GM23338 (cell line): ENCODE measurements around the gene TRIM71. TPM values are rescaled to one million over a fixed set of nuclear protein-coding genes. Genes with fewer than 3 reads are reported as not detected.

Source experiments
- ATAC-seq: fragments of 200-7000 bp; cut with Tn5 transposase; 3 replicates; pipeline ENCODE4 v1.9.1; 2020
- DNase-seq: peaks from one replicate; pipeline ENCODE4 v3.0.0-alpha.2; 2015; ENCODE audit warnings: low spot score
- H2AFZ ChIP-seq: fragments of 200-600 bp; sonication (generic); 2 replicates; pipeline ENCODE4 v1.8.0; 2016; ENCODE audit warnings: antibody characterized with exemption, mild to moderate bottlenecking, moderate library complexity
- H3F3A ChIP-seq: fragments of 200-600 bp; sonication (generic); replicated peaks from 2 replicates; pipeline ENCODE4 v1.8.0; 2017; ENCODE audit warnings: antibody characterized with exemption, mixed run types, low read depth
- H3K27ac ChIP-seq: fragments of 200-600 bp; sonication (generic); 2 replicates; pipeline ENCODE4 v1.6.1; 2016; ENCODE audit warnings: low read depth
- H3K27me3 ChIP-seq: fragments of 200-600 bp; sonication (generic); 2 replicates; pipeline ENCODE4 v1.8.0; 2016; ENCODE audit warnings: mild to moderate bottlenecking, mixed run types, moderate library complexity; ENCODE audit not compliant: insufficient read depth
- H3K36me3 ChIP-seq: fragments of 200-600 bp; sonication (generic); 2 replicates; pipeline ENCODE4 v1.8.0; 2016; ENCODE audit warnings: mild to moderate bottlenecking; ENCODE audit not compliant: insufficient read depth
- H3K4me1 ChIP-seq: fragments of 200-600 bp; sonication (generic); 2 replicates; pipeline ENCODE4 v1.8.0; 2016; ENCODE audit warnings: mild to moderate bottlenecking, moderate library complexity; ENCODE audit not compliant: insufficient read depth
- H3K4me2 ChIP-seq: fragments of 200-600 bp; sonication (generic); 2 replicates; pipeline ENCODE4 v1.7.1; 2017; ENCODE audit warnings: mixed run types
- H3K4me3 ChIP-seq: fragments of 200-600 bp; sonication (generic); 2 replicates; pipeline ENCODE4 v1.6.1; 2016; ENCODE audit warnings: mixed run types
- H3K79me2 ChIP-seq: fragments of 200-600 bp; sonication (generic); replicated peaks from 2 replicates; pipeline ENCODE4 v1.8.0; 2017; ENCODE audit warnings: mild to moderate bottlenecking; ENCODE audit not compliant: insufficient read depth
- H3K9me2 ChIP-seq: fragments of 200-600 bp; sonication (generic); 2 replicates; pipeline ENCODE4 v1.8.0; 2017; ENCODE audit not compliant: insufficient read depth
- H4K20me1 ChIP-seq: fragments of 200-600 bp; sonication (generic); replicated peaks from 2 replicates; pipeline ENCODE4 v1.8.0; 2017; ENCODE audit warnings: mild to moderate bottlenecking; ENCODE audit not compliant: insufficient read depth
- H3K27ac Mint-ChIP-seq: 2 replicates; pipeline ENCODE4 v1.8.0; 2020; ENCODE audit warnings: inconsistent platforms, mild to moderate bottlenecking, moderate library complexity, mixed read lengths
- H3K27me3 Mint-ChIP-seq: 3 replicates; pipeline ENCODE4 v1.8.0; 2022; ENCODE audit warnings: low read depth, mild to moderate bottlenecking, moderate library complexity, mixed read lengths, inconsistent platforms; ENCODE audit not compliant: insufficient read depth, poor library complexity
- H3K36me3 Mint-ChIP-seq: 3 replicates; pipeline ENCODE4 v1.8.0; 2021; ENCODE audit warnings: low read depth, mild to moderate bottlenecking, inconsistent platforms, moderate library complexity, mixed read lengths
- H3K4me1 Mint-ChIP-seq: 3 replicates; pipeline ENCODE4 v1.8.0; 2020; ENCODE audit warnings: mild to moderate bottlenecking, inconsistent platforms, mixed read lengths
- H3K4me3 Mint-ChIP-seq: 3 replicates; pipeline ENCODE4 v1.8.0; 2021; ENCODE audit warnings: moderate library complexity, mild to moderate bottlenecking, inconsistent platforms, mixed read lengths
- H3K9me3 Mint-ChIP-seq: 3 replicates; pipeline ENCODE4 v1.8.0; 2020; ENCODE audit warnings: moderate library complexity, mild to moderate bottlenecking, inconsistent platforms, mixed read lengths
- EZH2phosphoT487 ChIP-seq: fragments of 200-600 bp; sonication (generic); IDR thresholded peaks from one replicate; pipeline ENCODE4 v1.8.1; 2018; ENCODE audit warnings: antibody characterized with exemption; ENCODE audit not compliant: unreplicated experiment
- POLR2AphosphoS5 ChIP-seq: IDR thresholded peaks from 2 replicates; pipeline ENCODE4 v1.6.1; 2016; ENCODE audit warnings: antibody characterized with exemption, low read depth
- ZNF331 ChIP-seq: fragments of 250-450 bp; sonication (Bioruptor Pico); IDR thresholded peaks from 2 replicates; pipeline ENCODE4 v1.5.0; 2020; ENCODE audit warnings: low read depth, mild to moderate bottlenecking, moderate library complexity
- polyA plus RNA-seq: library from polyadenylated mRNA; unstranded; fragments of >200 nt; fragmentation: Nextera tagmentation; extraction: Ambion mirVana; gene quantifications from 2 replicates; pipeline ENCODE4 v1.2.1, GENCODE V29; 2016
- total RNA-seq: library from RNA; depleted of rRNA; stranded (reverse); fragments of >200 nt; shearing (Covaris generic); gene quantifications from 2 replicates; pipeline ENCODE4 v1.2.3, GENCODE V29; 2014
- TF ChIP-seq, protein P1 (sequence below): IDR thresholded peaks from one replicate; pipeline ENCODE4 v1.6.1; 2018; ENCODE audit warnings: antibody characterized with exemption; ENCODE audit not compliant: unreplicated experiment
- TF ChIP-seq, protein P2 (sequence below), 2 experiments: fragments of 200-600 bp in 1 of 2; sonication (generic) in 1 of 2; conservative IDR thresholded peaks; 2 replicates each; pipeline versions ENCODE4 v1.5.1 to v1.6.1; 2016 to 2017; ENCODE audit warnings: antibody characterized with exemption in 2 of 2, low read depth in 2 of 2, mild to moderate bottlenecking in 2 of 2, moderate library complexity in 1 of 2
- TF ChIP-seq, protein P3 (sequence below): fragments of 250-450 bp; sonication (Bioruptor Pico); IDR thresholded peaks from 2 replicates; pipeline ENCODE4 v1.5.0; 2020; ENCODE audit warnings: mild to moderate bottlenecking, moderate library complexity

The TRIM71 gene
- total and polyA plus RNA-seq, 2 experiments from 2014 or later: 71.5 to 346 TPM

DNA sequence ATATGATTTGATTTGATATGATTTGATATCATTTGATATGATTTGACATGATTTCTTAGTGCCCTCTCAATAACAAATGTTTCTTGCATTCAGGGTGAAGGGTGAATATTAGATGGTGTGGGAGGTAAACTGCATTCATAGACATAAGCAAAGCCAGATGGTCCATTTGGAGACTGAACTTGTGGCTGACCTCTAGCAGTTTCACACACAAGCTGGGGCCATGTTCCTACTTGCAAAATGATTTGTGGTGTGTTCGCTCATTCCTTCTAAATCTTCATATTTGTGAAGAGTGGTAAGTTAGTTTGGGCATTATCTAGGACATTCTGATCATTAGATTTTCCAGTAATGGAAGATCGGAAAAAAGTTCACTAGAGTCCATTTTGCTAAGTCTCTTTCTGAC, 93.2 kb downstream of the TRIM71 start:
- H3K27me3 Mint-ChIP-seq: no peaks in the 10 kb centered on the region
- Histone ChIP-seq H4K20me1 (no peaks in the 10 kb centered on the region), H3K9me2 (no peaks in the 10 kb centered on the region), H3K36me3 (no peaks in the 10 kb centered on the region), H3K27me3 (no peaks in the 10 kb centered on the region), H3K4me2 (no peak overlapping the region), H3K4me1 (no peaks in the 10 kb centered on the region), H2AFZ (no peak overlapping the region), H3K4me3 (no peak overlapping the region), H3K79me2 (no peaks in the 10 kb centered on the region), H3K27ac (no peak overlapping the region), H3F3A (0 out of 2 replicates have a peak, but pooled peaks cover 3% of the 10 kb centered on the region)
- no peak overlapping the region for H3K27ac Mint-ChIP-seq
- no peak for DNase-seq
- H3K4me1 Mint-ChIP-seq: no peaks in the 10 kb centered on the region
- ATAC-seq: no peak
- no peak overlapping the region for H3K4me3 Mint-ChIP-seq
- no peaks in the 10 kb centered on the region for H3K36me3 Mint-ChIP-seq
- no peak for TF ChIP-seq ZNF331 (CRISPR knock-in tag)
- TF ChIP-seq, protein P1, sequence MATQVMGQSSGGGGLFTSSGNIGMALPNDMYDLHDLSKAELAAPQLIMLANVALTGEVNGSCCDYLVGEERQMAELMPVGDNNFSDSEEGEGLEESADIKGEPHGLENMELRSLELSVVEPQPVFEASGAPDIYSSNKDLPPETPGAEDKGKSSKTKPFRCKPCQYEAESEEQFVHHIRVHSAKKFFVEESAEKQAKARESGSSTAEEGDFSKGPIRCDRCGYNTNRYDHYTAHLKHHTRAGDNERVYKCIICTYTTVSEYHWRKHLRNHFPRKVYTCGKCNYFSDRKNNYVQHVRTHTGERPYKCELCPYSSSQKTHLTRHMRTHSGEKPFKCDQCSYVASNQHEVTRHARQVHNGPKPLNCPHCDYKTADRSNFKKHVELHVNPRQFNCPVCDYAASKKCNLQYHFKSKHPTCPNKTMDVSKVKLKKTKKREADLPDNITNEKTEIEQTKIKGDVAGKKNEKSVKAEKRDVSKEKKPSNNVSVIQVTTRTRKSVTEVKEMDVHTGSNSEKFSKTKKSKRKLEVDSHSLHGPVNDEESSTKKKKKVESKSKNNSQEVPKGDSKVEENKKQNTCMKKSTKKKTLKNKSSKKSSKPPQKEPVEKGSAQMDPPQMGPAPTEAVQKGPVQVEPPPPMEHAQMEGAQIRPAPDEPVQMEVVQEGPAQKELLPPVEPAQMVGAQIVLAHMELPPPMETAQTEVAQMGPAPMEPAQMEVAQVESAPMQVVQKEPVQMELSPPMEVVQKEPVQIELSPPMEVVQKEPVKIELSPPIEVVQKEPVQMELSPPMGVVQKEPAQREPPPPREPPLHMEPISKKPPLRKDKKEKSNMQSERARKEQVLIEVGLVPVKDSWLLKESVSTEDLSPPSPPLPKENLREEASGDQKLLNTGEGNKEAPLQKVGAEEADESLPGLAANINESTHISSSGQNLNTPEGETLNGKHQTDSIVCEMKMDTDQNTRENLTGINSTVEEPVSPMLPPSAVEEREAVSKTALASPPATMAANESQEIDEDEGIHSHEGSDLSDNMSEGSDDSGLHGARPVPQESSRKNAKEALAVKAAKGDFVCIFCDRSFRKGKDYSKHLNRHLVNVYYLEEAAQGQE: no peak
- TF ChIP-seq, protein P2, sequence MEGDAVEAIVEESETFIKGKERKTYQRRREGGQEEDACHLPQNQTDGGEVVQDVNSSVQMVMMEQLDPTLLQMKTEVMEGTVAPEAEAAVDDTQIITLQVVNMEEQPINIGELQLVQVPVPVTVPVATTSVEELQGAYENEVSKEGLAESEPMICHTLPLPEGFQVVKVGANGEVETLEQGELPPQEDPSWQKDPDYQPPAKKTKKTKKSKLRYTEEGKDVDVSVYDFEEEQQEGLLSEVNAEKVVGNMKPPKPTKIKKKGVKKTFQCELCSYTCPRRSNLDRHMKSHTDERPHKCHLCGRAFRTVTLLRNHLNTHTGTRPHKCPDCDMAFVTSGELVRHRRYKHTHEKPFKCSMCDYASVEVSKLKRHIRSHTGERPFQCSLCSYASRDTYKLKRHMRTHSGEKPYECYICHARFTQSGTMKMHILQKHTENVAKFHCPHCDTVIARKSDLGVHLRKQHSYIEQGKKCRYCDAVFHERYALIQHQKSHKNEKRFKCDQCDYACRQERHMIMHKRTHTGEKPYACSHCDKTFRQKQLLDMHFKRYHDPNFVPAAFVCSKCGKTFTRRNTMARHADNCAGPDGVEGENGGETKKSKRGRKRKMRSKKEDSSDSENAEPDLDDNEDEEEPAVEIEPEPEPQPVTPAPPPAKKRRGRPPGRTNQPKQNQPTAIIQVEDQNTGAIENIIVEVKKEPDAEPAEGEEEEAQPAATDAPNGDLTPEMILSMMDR (conservative IDR thresholded peaks at IDR 0.05; ENCODE audit: low read depth in 2 of 2): no peak
- no peak for TF ChIP-seq POLR2AphosphoS5
- TF ChIP-seq, protein P3, sequence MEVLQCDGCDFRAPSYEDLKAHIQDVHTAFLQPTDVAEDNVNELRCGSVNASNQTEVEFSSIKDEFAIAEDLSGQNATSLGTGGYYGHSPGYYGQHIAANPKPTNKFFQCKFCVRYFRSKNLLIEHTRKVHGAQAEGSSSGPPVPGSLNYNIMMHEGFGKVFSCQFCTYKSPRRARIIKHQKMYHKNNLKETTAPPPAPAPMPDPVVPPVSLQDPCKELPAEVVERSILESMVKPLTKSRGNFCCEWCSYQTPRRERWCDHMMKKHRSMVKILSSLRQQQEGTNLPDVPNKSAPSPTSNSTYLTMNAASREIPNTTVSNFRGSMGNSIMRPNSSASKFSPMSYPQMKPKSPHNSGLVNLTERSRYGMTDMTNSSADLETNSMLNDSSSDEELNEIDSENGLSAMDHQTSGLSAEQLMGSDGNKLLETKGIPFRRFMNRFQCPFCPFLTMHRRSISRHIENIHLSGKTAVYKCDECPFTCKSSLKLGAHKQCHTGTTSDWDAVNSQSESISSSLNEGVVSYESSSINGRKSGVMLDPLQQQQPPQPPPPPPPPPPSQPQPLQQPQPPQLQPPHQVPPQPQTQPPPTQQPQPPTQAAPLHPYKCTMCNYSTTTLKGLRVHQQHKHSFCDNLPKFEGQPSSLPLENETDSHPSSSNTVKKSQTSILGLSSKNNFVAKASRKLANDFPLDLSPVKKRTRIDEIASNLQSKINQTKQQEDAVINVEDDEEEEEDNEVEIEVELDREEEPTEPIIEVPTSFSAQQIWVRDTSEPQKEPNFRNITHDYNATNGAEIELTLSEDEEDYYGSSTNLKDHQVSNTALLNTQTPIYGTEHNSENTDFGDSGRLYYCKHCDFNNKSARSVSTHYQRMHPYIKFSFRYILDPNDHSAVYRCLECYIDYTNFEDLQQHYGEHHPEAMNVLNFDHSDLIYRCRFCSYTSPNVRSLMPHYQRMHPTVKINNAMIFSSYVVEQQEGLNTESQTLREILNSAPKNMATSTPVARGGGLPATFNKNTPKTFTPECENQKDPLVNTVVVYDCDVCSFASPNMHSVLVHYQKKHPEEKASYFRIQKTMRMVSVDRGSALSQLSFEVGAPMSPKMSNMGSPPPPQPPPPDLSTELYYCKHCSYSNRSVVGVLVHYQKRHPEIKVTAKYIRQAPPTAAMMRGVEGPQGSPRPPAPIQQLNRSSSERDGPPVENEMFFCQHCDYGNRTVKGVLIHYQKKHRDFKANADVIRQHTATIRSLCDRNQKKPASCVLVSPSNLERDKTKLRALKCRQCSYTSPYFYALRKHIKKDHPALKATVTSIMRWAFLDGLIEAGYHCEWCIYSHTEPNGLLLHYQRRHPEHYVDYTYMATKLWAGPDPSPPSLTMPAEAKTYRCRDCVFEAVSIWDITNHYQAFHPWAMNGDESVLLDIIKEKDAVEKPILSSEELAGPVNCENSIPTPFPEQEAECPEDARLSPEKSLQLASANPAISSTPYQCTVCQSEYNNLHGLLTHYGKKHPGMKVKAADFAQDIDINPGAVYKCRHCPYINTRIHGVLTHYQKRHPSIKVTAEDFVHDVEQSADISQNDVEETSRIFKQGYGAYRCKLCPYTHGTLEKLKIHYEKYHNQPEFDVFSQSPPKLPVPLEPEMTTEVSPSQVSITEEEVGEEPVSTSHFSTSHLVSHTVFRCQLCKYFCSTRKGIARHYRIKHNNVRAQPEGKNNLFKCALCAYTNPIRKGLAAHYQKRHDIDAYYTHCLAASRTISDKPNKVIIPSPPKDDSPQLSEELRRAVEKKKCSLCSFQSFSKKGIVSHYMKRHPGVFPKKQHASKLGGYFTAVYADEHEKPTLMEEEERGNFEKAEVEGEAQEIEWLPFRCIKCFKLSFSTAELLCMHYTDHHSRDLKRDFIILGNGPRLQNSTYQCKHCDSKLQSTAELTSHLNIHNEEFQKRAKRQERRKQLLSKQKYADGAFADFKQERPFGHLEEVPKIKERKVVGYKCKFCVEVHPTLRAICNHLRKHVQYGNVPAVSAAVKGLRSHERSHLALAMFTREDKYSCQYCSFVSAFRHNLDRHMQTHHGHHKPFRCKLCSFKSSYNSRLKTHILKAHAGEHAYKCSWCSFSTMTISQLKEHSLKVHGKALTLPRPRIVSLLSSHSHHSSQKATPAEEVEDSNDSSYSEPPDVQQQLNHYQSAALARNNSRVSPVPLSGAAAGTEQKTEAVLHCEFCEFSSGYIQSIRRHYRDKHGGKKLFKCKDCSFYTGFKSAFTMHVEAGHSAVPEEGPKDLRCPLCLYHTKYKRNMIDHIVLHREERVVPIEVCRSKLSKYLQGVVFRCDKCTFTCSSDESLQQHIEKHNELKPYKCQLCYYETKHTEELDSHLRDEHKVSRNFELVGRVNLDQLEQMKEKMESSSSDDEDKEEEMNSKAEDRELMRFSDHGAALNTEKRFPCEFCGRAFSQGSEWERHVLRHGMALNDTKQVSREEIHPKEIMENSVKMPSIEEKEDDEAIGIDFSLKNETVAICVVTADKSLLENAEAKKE (CRISPR knock-in tag): no peak
- TF ChIP-seq EZH2phosphoT487: no peak
- H3K9me3 Mint-ChIP-seq: peaks cover under 1% of the 10 kb centered on the region; the same call in 2 of the 3 replicates
